Measurements from ENCODE around the gene CCDC195.

- TF ChIP-seq CTCF (IDR thresholded peaks at IDR 0.05): no peak
- TF ChIP-seq POLR2A (IDR thresholded peaks at IDR 0.05): no peak
Measured at GRCh38 chr2:224747765-224748164, 31.6 kb upstream of the CCDC195 start.

Data from Peyer's patch (tissue), 4 donors.